H7 (cell line): ENCODE data around the gene GNAS-AS1. TPM values are rescaled to one million over a fixed set of nuclear protein-coding genes. Genes with fewer than 3 reads are reported as not detected.

ENCODE experiments used
- DNase-seq: peaks from one replicate; pipeline ENCODE4 v3.0.0; 2012
- H3K27me3 ChIP-seq: 2 replicates; pipeline ENCODE4 v1.6.0; 2011; ENCODE audit warnings: mild to moderate bottlenecking, low read length; ENCODE audit not compliant: control insufficient read depth, insufficient read depth
- H3K36me3 ChIP-seq: replicated peaks from 2 replicates; pipeline ENCODE4 v1.5.1; 2011; ENCODE audit warnings: low read length; ENCODE audit not compliant: control insufficient read depth, insufficient read depth
- H3K4me3 ChIP-seq: 2 replicates; pipeline ENCODE4 v1.5.1; 2011; ENCODE audit warnings: low read depth, mild to moderate bottlenecking, control low read depth, low read length, moderate library complexity; ENCODE audit not compliant: insufficient read depth
- total RNA-seq: library from RNA; depleted of rRNA; stranded (reverse); fragments of >200 nt; shearing (Covaris generic); gene quantifications from 2 replicates; pipeline ENCODE4 v1.2.3, GENCODE V29; 2014

The GNAS-AS1 gene
- total RNA-seq, 1 experiment from 2014 or later, result 0.24 TPM

DNA sequence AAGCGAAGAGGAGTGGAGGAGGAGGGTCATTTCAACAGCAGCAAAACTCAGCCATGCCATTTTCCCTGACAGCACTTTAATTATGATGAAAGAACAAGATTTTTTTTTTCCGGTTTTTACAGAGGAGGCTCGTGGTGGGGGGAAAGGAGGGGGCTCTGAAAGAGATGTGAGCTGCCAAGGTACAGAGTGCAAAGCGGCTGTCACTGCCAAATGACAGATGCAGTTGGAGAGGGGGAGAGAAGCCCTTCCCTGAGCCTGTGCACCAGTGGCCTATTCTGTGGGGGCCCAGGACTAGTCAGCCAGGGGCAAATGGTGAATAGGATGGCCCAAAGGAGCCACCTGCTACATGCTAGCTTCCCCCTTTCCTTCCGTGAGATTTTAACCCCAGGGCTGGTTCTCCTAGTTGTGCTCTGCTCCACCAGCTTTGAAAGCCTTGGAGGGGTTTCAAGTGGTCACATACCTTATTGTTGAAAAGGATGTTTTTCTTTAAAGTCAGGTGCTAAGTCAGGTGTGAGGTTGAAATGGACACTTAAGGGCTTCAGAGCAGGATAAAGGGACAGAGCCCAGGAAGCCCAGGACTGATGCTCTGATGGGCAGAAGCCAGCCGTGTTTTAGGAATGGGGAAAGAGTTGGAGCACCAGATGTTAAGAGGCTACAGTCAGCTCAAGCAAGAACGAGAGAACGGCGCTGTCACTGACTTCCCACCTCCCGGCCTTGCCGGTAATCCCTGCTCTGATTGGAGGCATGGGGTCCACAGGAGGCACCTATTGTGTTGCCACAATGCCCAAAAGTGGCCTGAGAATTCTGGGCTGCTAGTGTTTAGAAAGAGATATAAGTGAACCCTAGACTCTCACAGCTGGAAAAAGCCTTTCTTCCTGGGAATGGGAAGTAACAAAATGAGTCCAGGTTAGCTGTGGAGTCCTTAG is 26.6 kb upstream of the GNAS-AS1 start:
- no peak overlapping the region for H3K4me3 ChIP-seq
- DNase-seq, result peak; percentile 64
- H3K27me3 ChIP-seq, result no peaks in the 10 kb centered on the region
- no peaks in the 10 kb centered on the region for H3K36me3 ChIP-seq

DNA sequence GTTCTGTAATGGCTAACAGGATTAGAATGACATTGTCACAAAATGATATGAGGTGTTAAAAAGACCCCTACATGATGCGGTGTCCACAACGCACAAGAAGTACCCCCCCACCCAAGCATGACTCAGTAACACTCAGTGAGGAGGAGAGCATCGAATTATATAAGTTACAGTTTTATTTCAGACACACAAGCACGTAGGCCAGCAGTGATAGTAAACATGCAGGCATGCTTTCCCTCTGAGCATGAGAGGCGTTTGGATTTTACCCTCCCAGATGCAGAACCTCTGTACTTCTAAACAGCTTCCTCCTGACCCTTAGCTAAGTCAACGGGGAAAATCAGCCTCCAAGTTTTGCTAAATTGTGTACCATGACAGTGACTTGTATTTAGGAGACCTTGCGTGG is 25.7 kb upstream of the GNAS-AS1 start:
- Histone ChIP-seq H3K4me3 (no peak overlapping the region), H3K27me3 (no peaks in the 10 kb centered on the region), H3K36me3 (no peaks in the 10 kb centered on the region)
- DNase-seq, result no peak

DNA sequence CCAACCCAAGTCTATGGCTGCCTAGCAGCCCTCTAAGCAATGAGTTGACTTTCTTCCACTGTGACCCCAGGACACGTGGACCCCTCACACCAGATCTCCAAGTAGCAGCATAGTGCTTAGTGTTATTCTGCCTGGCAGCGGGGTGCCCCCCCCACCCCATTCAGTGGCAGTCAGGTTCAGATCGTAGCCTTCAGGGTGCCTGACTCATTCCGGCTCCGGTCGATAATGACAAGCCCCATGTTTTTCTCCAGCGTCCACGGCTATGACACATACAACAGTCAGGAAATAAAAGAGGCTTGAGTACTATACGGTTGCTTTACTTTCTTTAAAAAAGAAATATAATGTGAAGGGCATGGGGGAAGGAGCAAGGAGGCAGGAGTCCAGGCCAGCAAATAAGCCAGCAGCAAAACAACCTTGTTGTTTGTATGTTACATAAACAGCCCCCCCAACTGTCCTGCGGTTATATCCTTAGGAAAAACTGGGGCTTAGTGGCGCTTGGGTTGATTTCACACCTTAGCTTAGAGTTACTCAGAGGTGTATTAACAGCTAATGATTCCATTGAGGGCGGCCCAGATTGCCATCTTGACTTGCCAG is 24.9 kb upstream of the GNAS-AS1 start:
- H3K36me3 ChIP-seq, result no peaks in the 10 kb centered on the region
- no peak for DNase-seq
- no peak overlapping the region for H3K4me3 ChIP-seq
- no peaks in the 10 kb centered on the region for H3K27me3 ChIP-seq

DNA sequence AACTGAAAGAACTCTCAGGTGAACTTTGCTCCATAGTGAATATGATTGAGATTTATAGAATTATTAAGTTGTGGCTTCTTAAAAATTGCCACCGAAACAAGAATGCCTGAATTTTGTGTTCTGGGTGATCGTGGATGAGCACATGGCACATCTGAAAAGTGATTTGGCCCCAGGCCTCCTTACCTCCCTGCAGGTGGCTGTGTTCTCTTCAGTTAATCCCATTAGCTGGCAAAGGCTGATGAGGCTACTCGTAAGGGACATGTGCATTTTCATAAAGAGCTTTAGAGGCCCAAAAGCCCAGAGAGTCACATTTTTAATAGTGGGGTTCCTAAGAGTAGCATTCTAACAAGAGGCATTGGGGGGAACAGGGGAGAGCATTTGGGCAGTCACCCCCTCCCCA is 24.4 kb upstream of the GNAS-AS1 start:
- DNase-seq, result no peak
- H3K36me3 ChIP-seq, result no peaks in the 10 kb centered on the region
- H3K27me3 ChIP-seq, result no peaks in the 10 kb centered on the region
- no peak overlapping the region for H3K4me3 ChIP-seq

DNA sequence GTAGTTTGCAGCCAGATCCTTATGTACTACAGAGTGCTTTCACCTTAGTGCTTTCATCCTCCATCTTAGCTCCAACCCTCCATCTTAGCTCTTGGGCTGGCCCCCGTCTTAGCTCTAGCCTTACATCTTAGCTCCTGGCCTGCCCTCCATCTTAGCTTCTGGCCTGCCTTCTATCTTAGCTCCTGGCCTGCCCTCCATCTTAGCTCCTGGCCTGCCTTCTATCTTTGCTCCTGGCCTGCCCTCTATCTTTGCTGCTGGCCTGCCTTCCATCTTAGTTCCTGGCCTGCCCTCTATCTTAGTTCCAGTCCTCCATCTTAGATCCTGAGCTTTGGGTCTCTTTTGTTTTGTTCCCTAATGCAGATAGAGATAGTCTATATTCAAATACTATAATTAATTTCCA is 23.8 kb upstream of the GNAS-AS1 start:
- Histone ChIP-seq H3K4me3 (no peak overlapping the region), H3K36me3 (no peaks in the 10 kb centered on the region), H3K27me3 (no peaks in the 10 kb centered on the region)
- DNase-seq, result no peak

DNA sequence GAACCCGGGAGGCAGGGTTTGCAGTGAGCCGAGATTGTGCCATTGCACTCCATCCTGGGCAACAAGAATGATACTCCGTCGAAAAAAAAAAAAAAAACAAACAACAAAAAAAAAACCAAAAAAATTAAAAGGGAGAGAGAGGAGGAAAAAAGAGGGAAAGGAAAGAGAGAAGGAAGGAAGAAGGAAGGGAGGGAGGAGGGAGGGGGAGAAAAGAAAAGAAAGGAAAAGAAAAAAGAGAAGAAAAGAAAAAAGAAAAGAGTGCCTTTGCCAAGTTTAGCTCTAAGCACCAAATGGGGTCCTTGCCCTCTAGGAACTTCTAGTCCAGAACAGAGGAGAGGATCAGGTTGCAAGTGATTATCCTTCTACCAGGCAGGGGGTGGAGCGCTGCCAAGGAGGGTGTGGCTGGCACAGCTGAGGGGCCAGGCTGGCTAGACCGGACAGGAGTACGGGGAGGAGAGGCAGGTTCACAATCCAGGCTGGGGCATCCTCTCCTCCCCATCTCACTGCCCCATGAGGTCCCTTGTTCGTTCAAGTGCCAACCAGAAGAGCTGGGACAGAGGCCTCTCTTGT is 20.9 kb upstream of the GNAS-AS1 start:
- Histone ChIP-seq H3K36me3 (no peaks in the 10 kb centered on the region), H3K27me3 (no peaks in the 10 kb centered on the region), H3K4me3 (no peak overlapping the region)
- DNase-seq, result no peak

DNA sequence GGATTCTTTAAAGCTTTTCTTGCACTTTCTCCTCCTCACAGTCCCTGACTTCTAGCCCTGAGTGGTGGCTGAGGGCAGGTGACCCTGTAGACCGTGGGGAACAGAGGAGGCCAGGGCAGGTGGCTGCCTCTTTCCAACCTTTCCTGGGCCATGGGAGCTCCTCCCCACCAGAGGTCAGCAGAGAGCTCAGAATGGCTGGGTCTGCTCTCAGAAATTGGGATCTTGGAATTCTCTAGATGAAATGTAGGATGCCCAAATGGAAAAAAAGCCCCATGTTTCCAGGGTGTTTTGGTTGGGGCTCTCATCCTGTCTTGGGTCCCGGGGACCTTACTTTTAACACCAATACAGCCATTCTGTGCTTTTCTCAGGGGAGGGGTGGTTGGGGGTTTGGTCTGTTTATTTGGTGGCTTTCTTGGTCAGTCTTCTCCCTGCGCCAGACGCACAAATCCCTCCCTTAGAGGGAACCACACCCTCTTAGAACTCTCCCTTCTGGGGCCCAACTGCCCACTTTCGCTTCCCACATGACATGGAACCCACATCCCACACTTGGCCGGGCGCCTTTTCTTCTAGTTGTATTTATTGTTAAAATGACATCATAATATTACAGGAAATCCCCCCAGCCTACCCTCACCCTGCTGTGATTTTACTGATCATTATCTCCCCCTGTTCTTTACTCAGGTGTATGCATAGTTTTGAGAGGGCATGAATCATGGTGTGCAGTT is 19.8 kb upstream of the GNAS-AS1 start:
- Histone ChIP-seq H3K4me3 (no peak overlapping the region), H3K27me3 (no peaks in the 10 kb centered on the region), H3K36me3 (no peaks in the 10 kb centered on the region)
- DNase-seq, result peak; percentile 84

DNA sequence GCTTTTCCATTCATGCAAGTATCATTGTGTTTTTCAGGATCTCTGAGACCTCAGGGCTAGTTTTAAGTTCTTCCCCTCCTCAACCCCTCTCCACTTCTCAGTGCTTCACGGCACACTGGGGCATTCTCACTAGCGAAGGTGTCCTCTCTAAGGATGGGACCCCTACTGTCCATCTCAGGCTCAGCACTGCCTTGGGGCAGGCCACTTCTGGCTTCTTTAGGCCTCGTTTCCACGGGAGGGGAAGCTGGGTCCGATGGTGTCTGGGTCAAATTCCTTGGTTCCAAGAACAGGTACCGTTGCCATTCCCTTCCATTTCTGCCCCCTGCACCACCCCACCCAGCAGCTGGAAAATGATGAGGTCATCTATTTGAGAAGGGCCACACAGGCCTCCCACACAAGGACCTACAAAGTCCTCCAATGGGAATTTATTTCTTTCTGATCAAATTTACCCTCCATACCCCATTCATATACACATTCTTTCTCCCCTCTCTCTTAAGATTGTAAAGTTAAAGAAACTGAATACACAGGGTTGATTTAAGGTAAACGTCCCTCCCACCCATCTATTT is 19.0 kb upstream of the GNAS-AS1 start:
- no peak for DNase-seq
- Histone ChIP-seq H3K36me3 (no peaks in the 10 kb centered on the region), H3K4me3 (no peak overlapping the region), H3K27me3 (no peaks in the 10 kb centered on the region)

DNA sequence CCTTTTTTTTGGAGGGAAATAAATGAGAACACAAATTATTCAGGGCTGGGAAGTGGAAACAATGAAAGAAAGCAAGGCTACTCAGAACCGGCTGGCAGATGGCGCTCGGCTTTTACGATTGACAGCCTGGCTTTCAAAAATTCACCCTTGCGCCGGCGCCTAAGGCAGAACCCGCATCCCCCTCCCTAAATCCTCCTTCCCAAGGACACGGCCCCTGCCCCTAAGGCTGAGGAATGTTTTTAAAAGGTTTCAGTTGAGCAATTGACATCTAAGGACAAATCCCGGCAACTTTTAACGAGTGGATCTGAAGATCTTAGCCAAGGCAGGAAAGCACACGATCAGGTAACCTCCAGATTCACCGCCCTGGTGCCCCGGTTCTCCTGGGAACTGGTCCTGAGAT is 18.1 kb upstream of the GNAS-AS1 start:
- DNase-seq, result no peak
- Histone ChIP-seq H3K4me3 (no peak overlapping the region), H3K36me3 (no peaks in the 10 kb centered on the region)

DNA sequence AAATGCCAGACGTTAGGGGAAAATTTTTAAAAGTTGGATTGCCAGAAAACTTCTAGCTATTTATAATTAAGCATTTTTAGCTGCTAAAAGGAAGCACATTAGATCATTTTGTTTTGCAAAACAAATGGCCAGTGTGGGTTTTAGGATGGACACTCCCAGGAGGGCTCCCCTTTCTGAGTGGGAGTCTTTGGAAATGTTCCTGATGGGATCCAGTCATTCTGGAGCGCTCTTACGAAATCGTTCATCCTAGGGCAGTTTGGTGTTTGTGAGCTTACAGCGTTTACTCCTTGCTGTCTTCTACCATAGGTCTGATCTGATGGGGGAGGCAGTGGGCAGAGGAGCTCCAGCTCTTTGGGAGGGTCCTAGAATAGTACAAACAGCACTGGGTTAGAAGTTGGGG is 16.5 kb upstream of the GNAS-AS1 start:
- no peak overlapping the region for H3K4me3 ChIP-seq
- no peak for DNase-seq
- no peaks in the 10 kb centered on the region for H3K27me3 ChIP-seq
- no peaks in the 10 kb centered on the region for H3K36me3 ChIP-seq

More for the DNA sequence above, 18.1 kb upstream of the GNAS-AS1 start:
- H3K27me3 ChIP-seq, result no peaks in the 10 kb centered on the region

DNA sequence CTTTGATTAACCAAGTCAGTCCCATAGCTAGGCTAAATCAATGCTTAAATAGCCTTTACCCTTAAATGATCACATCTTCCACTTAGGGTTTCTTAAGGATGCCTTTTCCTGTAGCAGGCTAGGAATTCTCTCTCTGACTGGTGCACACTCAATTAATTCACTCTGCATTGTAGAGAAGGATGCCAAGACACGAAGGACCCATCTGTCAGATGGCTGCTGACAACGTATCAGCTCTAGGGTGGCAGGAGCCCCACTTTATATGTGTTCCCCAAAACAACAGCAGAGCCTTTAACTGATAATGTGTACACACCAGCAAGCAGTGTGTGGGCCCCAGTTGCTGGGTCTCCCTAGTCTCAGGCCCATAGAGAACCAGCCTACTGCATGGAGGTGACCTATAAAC is 15.1 kb upstream of the GNAS-AS1 start:
- DNase-seq, result no peak
- H3K36me3 ChIP-seq, result no peaks in the 10 kb centered on the region
- H3K27me3 ChIP-seq, result no peaks in the 10 kb centered on the region
- no peak overlapping the region for H3K4me3 ChIP-seq

DNA sequence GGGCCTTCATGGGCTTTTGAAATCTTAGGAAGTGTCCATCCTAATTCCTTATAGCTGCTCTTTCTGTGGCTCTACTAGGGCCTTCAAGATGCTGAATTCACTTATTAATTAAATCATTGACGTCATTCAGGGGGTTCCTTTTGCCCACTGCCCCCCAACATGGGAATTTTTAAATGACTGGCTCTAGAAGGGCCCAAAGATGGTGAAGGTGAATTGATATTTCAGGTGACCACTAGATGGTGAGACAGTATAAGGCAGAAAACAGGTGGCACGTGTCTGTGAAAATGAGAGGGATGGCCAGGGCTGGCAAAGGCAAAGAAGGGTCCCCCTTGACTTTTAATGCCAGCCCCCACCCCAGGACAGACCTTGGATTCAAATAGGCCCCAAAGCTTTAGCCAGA is 13.6 kb upstream of the GNAS-AS1 start:
- DNase-seq, result no peak
- Histone ChIP-seq H3K36me3 (no peaks in the 10 kb centered on the region), H3K27me3 (no peaks in the 10 kb centered on the region), H3K4me3 (no peak overlapping the region)

DNA sequence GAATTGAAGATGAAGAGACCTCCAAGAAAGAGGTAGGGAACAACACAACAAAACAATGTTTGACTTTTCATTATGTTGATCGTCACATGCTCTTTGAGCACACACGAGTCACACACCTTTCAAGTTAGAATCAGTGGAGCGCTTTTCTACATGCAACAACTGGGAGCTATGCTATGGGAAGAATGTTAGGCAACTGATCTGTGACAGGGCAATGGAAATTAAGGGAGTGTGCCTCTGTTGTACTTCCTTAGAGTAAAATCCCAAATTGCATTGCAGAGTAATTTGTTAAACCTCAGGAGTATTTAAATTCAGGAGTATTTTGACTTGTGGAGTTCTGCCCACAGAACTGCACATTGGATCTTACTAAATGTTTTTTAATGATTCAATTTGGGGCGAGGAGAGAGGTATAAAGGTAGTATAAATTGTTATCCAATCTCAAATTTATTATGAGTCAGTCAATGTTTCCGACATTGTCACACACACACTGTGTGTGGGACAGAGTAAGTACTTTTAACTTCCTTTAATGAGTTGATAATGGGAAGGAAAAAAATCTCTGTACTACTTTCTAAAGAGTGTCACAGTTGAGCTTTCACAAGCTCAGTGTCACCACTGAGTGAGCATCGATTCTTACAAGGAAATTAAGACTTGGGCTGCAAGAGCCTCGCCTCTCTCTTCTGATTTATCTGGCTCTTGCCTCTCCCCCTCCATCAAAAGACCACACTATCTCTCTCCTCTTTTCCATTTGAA is 12.5 kb upstream of the GNAS-AS1 start:
- Histone ChIP-seq H3K27me3 (no peaks in the 10 kb centered on the region), H3K36me3 (no peaks in the 10 kb centered on the region), H3K4me3 (no peak overlapping the region)
- no peak for DNase-seq
